T-cell (primary cell): ENCODE results near the gene C17orf107. TPM values are rescaled to one million over a fixed set of nuclear protein-coding genes. Genes with fewer than 3 reads are reported as not detected.
"Not testable (repeated sequence)": the region's sequence is repeated elsewhere in the genome, so short reads cannot be mapped to it uniquely, and the experiment has no call there.

ENCODE experiments used
- ATAC-seq, 4 experiments: fragments of 200-7000 bp in 3 of 4; fragments of 150-1000 bp in 1 of 4; cut with Tn5 transposase; replicated peaks in 1 of 4; 1 replicate in 3 of 4; 2 replicates in 1 of 4; pipeline ENCODE4 v1.10.0; 2021; ENCODE audit warnings: moderate library complexity in 3 of 4, mild to moderate bottlenecking in 2 of 4, moderate number of reproducible peaks in 1 of 4
- CTCF ChIA-PET, 2 donors: fragments of 300-600 bp; sonication (Branson Sonifier 250); formaldehyde crosslinking; loops; one replicate each; lab custom pipeline; 2022; ENCODE audit warnings: antibody characterized with exemption in 2 of 2; lab: Charles Lee
- POLR2A ChIA-PET, 2 donors: fragments of 300-600 bp; sonication (Branson Sonifier 250); formaldehyde crosslinking; loops; one replicate each; lab custom pipeline; 2022; ENCODE audit warnings: antibody characterized with exemption in 2 of 2; lab: Charles Lee
- DNase-seq, 35 experiments: peaks; one replicate each; pipeline versions ENCODE4 v3.0.0 to v3.0.0-alpha.2; 2013 to 2023
- H3K27ac ChIP-seq: one replicate; pipeline ENCODE4 v1.5.1; 2013; ENCODE audit warnings: low read length
- H3K27me3 ChIP-seq, 2 experiments: replicated peaks in 1 of 2; 1 replicate in 1 of 2; 2 replicates in 1 of 2; pipeline versions ENCODE4 v1.6.1 to v1.7.0; 2013; ENCODE audit warnings: low read length in 1 of 2, mixed read lengths in 1 of 2; ENCODE audit not compliant: control insufficient read depth in 2 of 2, insufficient read depth in 2 of 2; ENCODE audit errors: extremely low read depth in 1 of 2
- H3K36me3 ChIP-seq, 2 donors: 1 replicate in 1 of 2; 2 replicates in 1 of 2; pipeline versions ENCODE4 v1.6.1 to v1.7.0; 2013; ENCODE audit warnings: low read length in 1 of 2; ENCODE audit not compliant: control insufficient read depth in 2 of 2, insufficient read depth in 1 of 2; ENCODE audit errors: extremely low read depth in 1 of 2
- H3K4me1 ChIP-seq, 2 experiments: 1 replicate in 1 of 2; 2 replicates in 1 of 2; pipeline versions ENCODE4 v1.6.1 to v1.7.0; 2013; ENCODE audit warnings: low read length in 2 of 2, mixed read lengths in 1 of 2; ENCODE audit not compliant: insufficient read depth in 2 of 2, control insufficient read depth in 1 of 2; ENCODE audit errors: extremely low read depth in 1 of 2
- H3K4me3 ChIP-seq, 2 donors: 1 replicate in 1 of 2; 2 replicates in 1 of 2; pipeline versions ENCODE4 v1.5.1 to v1.7.0; 2013; ENCODE audit warnings: mild to moderate bottlenecking in 2 of 2, low read length in 1 of 2, moderate library complexity in 1 of 2; ENCODE audit not compliant: control insufficient read depth in 1 of 2; ENCODE audit errors: extremely low read depth in 1 of 2
- H3K9me3 ChIP-seq: 2 replicates; pipeline ENCODE4 v1.7.0; 2013
- H3K27ac Mint-ChIP-seq, 2 donors: one replicate each; pipeline ENCODE4 v1.8.0; 2020 to 2021; ENCODE audit warnings: mild to moderate bottlenecking in 2 of 2, mixed read lengths in 2 of 2
- H3K27me3 Mint-ChIP-seq, 2 donors: one replicate each; pipeline ENCODE4 v1.8.0; 2021 to 2022; ENCODE audit warnings: mixed read lengths in 2 of 2
- H3K36me3 Mint-ChIP-seq: one replicate; pipeline ENCODE4 v1.8.0; 2021; ENCODE audit warnings: mixed read lengths
- H3K4me1 Mint-ChIP-seq, 3 donors: one replicate each; pipeline ENCODE4 v1.8.0; 2020 to 2022; ENCODE audit warnings: mixed read lengths in 3 of 3, mild to moderate bottlenecking in 1 of 3
- H3K4me3 Mint-ChIP-seq, 3 donors: one replicate each; pipeline ENCODE4 v1.8.0; 2020 to 2022; ENCODE audit warnings: mild to moderate bottlenecking in 3 of 3, mixed read lengths in 3 of 3, moderate library complexity in 3 of 3
- H3K9me3 Mint-ChIP-seq, 3 donors: one replicate each; pipeline ENCODE4 v1.8.0; 2020 to 2022; ENCODE audit warnings: mixed read lengths in 3 of 3
- WGBS: methylation state at CpG from one replicate; pipeline ENCODE4 v1.1.5; 2013; ENCODE audit warnings: missing lambda C conversion rate; ENCODE audit not compliant: insufficient coverage; 5-methylcytosine and 5-hydroxymethylcytosine counted together
- total RNA-seq, 35 experiments: library from RNA in 6 of 35; stranded (reverse) in 6 of 35; fragments of 120-200 nt in 1 of 35; gene quantifications; one replicate each; pipeline versions ENCODE4 v1.2.1 to v1.2.4 and lab custom pipeline; 2013 to 2026

C17orf107 gene
- total RNA-seq, 5 donors from 2014 or later (not counting 1 experiment from before 2014, with no cell fraction given) = 3.1 to 41.1 (median 4.1) TPM

GRCh38 chr17:4859816-4860625, 39.3 kb upstream of the C17orf107 start:
- peak overlapping the region in 1 of 3 donors; percentile 2 for H3K4me3 Mint-ChIP-seq
- DNase-seq = no peak
- Histone ChIP-seq H3K9me3 (no peaks in the 10 kb centered on the region), H3K4me3 (no peak overlapping the region), H3K27me3 (no peaks in the 10 kb centered on the region), H3K27ac (no peak overlapping the region), H3K4me1 (peaks cover 0 to 8% of the 10 kb centered on the region in 2 experiments), H3K36me3 (peaks cover 5 to 26% of the 10 kb centered on the region in 2 donors)
- peaks cover 13 to 34% (median 17%) of the 10 kb centered on the region in 3 donors for H3K4me1 Mint-ChIP-seq
- H3K27me3 Mint-ChIP-seq = no peaks in the 10 kb centered on the region
- 99% methylated on average over 15 of the region's 32 CpGs for WGBS
- no peak for ATAC-seq
- ChIA-PET POLR2A (interaction anchor here in 1 of 2 donors (0.7 kb wide), 1 partner anchor 59 kb away, joined by 3 read pairs; no protein-coding TSS in a partner anchor), CTCF (no interaction called here)
- H3K27ac Mint-ChIP-seq = no peak overlapping the region
- peaks cover 31% of the 10 kb centered on the region for H3K36me3 Mint-ChIP-seq
- no peaks in the 10 kb centered on the region for H3K9me3 Mint-ChIP-seq

- no peaks in the 10 kb centered on the region for H3K27me3 Mint-ChIP-seq
- peaks cover 13 to 34% (median 18%) of the 10 kb centered on the region in 3 donors for H3K4me1 Mint-ChIP-seq
- ATAC-seq = no peak
- no peak overlapping the region for H3K27ac ChIP-seq
- ChIA-PET POLR2A (no interaction called here), CTCF (no interaction called here)
- H3K4me3 Mint-ChIP-seq = no peak overlapping the region
- no peak overlapping the region for H3K4me3 ChIP-seq
- no peaks in the 10 kb centered on the region for H3K9me3 ChIP-seq
- H3K36me3 Mint-ChIP-seq = peaks cover 31% of the 10 kb centered on the region
- peaks cover 0 to 8% of the 10 kb centered on the region in 2 experiments for H3K4me1 ChIP-seq
- WGBS = 100% methylated on average over 8 of the region's 9 CpGs
- H3K27ac Mint-ChIP-seq = no peak overlapping the region
- H3K36me3 ChIP-seq = peaks cover 5 to 26% of the 10 kb centered on the region in 2 donors
- DNase-seq = no peak
- H3K27me3 ChIP-seq = no peaks in the 10 kb centered on the region
- no peaks in the 10 kb centered on the region for H3K9me3 Mint-ChIP-seq
These were observed 38.7 kb upstream of the C17orf107 start for GRCh38 chr17:4860651-4861050.

- ATAC-seq (no peak), DNase-seq (no peak)
- no peaks in the 10 kb centered on the region for H3K27me3 ChIP-seq
- H3K27me3 Mint-ChIP-seq = no peaks in the 10 kb centered on the region
- H3K4me3 Mint-ChIP-seq = no peak overlapping the region
- H3K4me1 Mint-ChIP-seq = peaks cover 12 to 32% (median 17%) of the 10 kb centered on the region in 3 donors
- no peak overlapping the region for H3K27ac ChIP-seq
- no peaks in the 10 kb centered on the region for H3K9me3 ChIP-seq
- H3K4me3 ChIP-seq = no peak overlapping the region
- ChIA-PET POLR2A (no interaction called here), CTCF (no interaction called here)
- 99% methylated on average over 15 of the region's 16 CpGs for WGBS
- no peak overlapping the region for H3K27ac Mint-ChIP-seq
- peaks cover 0 to 8% of the 10 kb centered on the region in 2 experiments for H3K4me1 ChIP-seq
- peaks cover 5 to 26% of the 10 kb centered on the region in 2 donors for H3K36me3 ChIP-seq
- peaks cover 29% of the 10 kb centered on the region for H3K36me3 Mint-ChIP-seq
- no peaks in the 10 kb centered on the region for H3K9me3 Mint-ChIP-seq
These were observed 38.3 kb upstream of the C17orf107 start for GRCh38 chr17:4861052-4861451.

DNA sequence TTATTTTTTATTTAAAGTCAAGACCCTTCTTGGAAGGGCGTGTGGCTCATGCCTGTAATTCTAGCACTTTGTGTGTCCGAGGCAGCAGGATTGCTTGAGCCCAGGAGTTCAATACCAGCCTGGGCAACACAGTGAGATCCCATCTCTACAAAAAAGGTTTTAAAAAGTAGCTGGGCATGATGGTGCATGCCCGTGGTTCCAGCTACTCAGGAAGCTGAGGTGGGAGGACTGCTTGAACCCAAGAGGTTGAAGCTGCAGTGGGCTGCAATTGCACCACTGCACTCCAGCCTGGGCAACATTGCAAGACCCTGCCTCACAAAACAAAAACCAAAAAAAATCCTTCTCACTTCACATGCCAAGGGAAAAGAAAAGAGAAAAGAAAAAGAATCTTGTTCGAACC, 36.6 kb upstream of the C17orf107 start:
- Histone ChIP-seq H3K4me3 (no peak overlapping the region), H3K36me3 (peaks cover 5 to 19% of the 10 kb centered on the region in 2 donors), H3K27me3 (no peaks in the 10 kb centered on the region), H3K9me3 (no peaks in the 10 kb centered on the region), H3K27ac (no peak overlapping the region), H3K4me1 (peaks cover 0 to 8% of the 10 kb centered on the region in 2 experiments)
- H3K4me1 Mint-ChIP-seq = peaks cover 0 to 19% (median 8%) of the 10 kb centered on the region in 3 donors
- no peak overlapping the region for H3K27ac Mint-ChIP-seq
- H3K4me3 Mint-ChIP-seq = no peak overlapping the region
- no peaks in the 10 kb centered on the region for H3K27me3 Mint-ChIP-seq
- no peaks in the 10 kb centered on the region for H3K9me3 Mint-ChIP-seq
- WGBS = no CpG with 5 or more reads among the region's 4 CpGs
- no peak for DNase-seq
- POLR2A ChIA-PET = no interaction called here
- peaks cover 16% of the 10 kb centered on the region for H3K36me3 Mint-ChIP-seq
- ATAC-seq = no peak
- CTCF ChIA-PET = no interaction called here

GRCh38 chr17:4863321-4863720, 36.0 kb upstream of the C17orf107 start:
- Mint-ChIP-seq H3K27ac (no peak overlapping the region), H3K36me3 (peaks cover 14% of the 10 kb centered on the region), H3K27me3 (no peaks in the 10 kb centered on the region), H3K9me3 (no peaks in the 10 kb centered on the region), H3K4me1 (peaks cover 0 to 16% (median 7%) of the 10 kb centered on the region in 3 donors), H3K4me3 (no peak overlapping the region)
- Histone ChIP-seq H3K36me3 (peaks cover 5 to 19% of the 10 kb centered on the region in 2 donors), H3K27me3 (no peaks in the 10 kb centered on the region), H3K9me3 (no peaks in the 10 kb centered on the region), H3K4me3 (no peak overlapping the region), H3K27ac (no peak overlapping the region), H3K4me1 (peaks cover 0 to 8% of the 10 kb centered on the region in 2 experiments)
- DNase-seq (no peak), ATAC-seq (no peak)
- POLR2A ChIA-PET = no interaction called here
- 100% methylated on average over 1 of the region's 1 CpG for WGBS
- CTCF ChIA-PET = no interaction called here

DNA sequence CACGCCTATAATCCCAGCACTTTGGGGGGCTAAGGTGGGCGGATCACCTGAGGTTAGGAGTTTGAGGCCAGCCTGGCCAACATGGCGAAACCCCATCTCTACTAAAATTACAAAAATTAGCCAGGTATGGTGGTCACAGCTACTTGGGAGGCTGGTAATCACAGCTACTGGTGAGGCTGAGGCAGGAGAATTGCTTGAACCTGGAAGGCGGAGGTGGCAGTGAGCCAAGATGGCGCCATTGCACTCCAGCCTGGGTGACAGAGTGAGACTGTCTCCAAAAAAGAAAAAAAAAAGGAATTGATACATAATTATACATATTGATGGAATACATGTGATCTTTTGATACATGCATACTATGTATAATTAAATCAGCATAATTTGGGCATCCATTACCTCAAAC, 31.8 kb upstream of the C17orf107 start:
- CTCF ChIA-PET = interaction anchor here in 1 of 2 donors (0.6 kb wide), 1 partner anchor 447 kb away, joined by 5 read pairs; no protein-coding TSS in a partner anchor
- WGBS = no CpG with 5 or more reads among the region's 5 CpGs

More for the DNA sequence above, 31.8 kb upstream of the C17orf107 start:
- H3K36me3 ChIP-seq = peaks cover 0 to 13% of the 10 kb centered on the region in 2 donors
- not testable (repeated sequence) for H3K4me1 ChIP-seq, H3K27ac ChIP-seq, ATAC-seq, H3K9me3 ChIP-seq, H3K9me3 Mint-ChIP-seq, H3K4me3 Mint-ChIP-seq, DNase-seq, H3K27ac Mint-ChIP-seq, H3K4me1 Mint-ChIP-seq, H3K4me3 ChIP-seq, H3K36me3 Mint-ChIP-seq, H3K27me3 ChIP-seq, H3K27me3 Mint-ChIP-seq
- POLR2A ChIA-PET = interaction anchor here in 1 of 2 donors (0.5 to 0.6 kb wide), 2 partner anchors 454 to 1738 kb away, joined by 5 to 8 read pairs; no protein-coding TSS in a partner anchor
